HFF-Myc (cell line): ENCODE results near the gene HAUS3.

ENCODE experiments used
- DNase-seq: peaks from one replicate; pipeline ENCODE4 v3.0.0-alpha.2; 2011; ENCODE audit warnings: low read depth; ENCODE audit errors: extremely low read depth
- H3K4me3 ChIP-seq: replicated peaks from 2 replicates; pipeline ENCODE4 v1.5.1; 2011; ENCODE audit warnings: low read depth, mild to moderate bottlenecking, control low read depth, low read length
- CTCF ChIP-seq: IDR thresholded peaks from 2 replicates; pipeline ENCODE4 v1.5.1; 2012; ENCODE audit warnings: mild to moderate bottlenecking, low read depth, low read length, control low read depth; ENCODE audit errors: missing control alignments

Gene HAUS3

GRCh38 chr4:2274320-2275043 is 32.6 kb upstream of the HAUS3 start:
- DNase-seq = no peak
- H3K4me3 ChIP-seq = no peak overlapping the region
- TF ChIP-seq CTCF = no peak

- DNase-seq = no peak
- H3K4me3 ChIP-seq = no peak overlapping the region
- TF ChIP-seq CTCF = no peak
Observed at GRCh38 chr4:2273657-2274319, 31.9 kb upstream of the HAUS3 start.

- TF ChIP-seq CTCF = no peak
- no peak overlapping the region for H3K4me3 ChIP-seq
- no peak for DNase-seq
Observed at GRCh38 chr4:2273221-2273620, 31.3 kb upstream of the HAUS3 start.

- no peak overlapping the region for H3K4me3 ChIP-seq
- no peak for TF ChIP-seq CTCF
Observed at GRCh38 chr4:2272828-2273120, 30.9 kb upstream of the HAUS3 start.

GRCh38 chr4:2272026-2272827 is 30.3 kb upstream of the HAUS3 start:
- TF ChIP-seq CTCF = no peak
- DNase-seq = no peak
- no peak overlapping the region for H3K4me3 ChIP-seq

More at GRCh38 chr4:2272828-2273120, 30.9 kb upstream of the HAUS3 start:
- DNase-seq = no peak

GRCh38 chr4:2271279-2272025 is 29.5 kb upstream of the HAUS3 start:
- TF ChIP-seq CTCF = no peak
- no peak for DNase-seq
- no peak overlapping the region for H3K4me3 ChIP-seq
